Measurements from ENCODE around the gene PRH2.

The PRH2 gene

DNA sequence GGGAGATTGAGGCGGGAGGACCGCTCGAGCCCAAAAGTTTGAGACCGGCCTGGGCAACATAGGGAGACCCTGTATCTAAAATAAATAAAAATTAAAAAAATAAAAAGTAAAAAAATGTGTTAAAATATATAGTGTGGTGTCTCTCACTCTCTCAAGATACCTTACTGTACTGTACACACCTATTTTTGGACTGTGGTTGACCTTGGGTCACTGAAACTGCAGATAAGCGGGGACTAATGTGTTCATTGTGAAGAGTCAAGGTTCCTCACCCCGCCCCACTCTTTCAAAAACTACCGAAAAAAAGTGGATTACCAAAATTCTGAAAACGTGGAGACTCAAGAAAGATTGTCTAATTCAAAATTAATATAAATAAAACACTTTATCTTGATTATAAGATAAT, 18.7 kb upstream of the PRH2 start:
- Histone ChIP-seq H3K4me3 (ENCODE audit: low read length in 2 of 2) (no peak overlapping the region), H3K27ac (ENCODE audit: low read depth in 2 of 2, low read length in 2 of 2) (no peak overlapping the region), H3K27me3 (ENCODE audit: control insufficient read depth in 2 of 2, insufficient read depth in 2 of 2, low read length in 2 of 2) (no peaks in the 10 kb centered on the region), H3K9me3 (ENCODE audit: control insufficient read depth in 2 of 2, low read length in 2 of 2) (no peaks in the 10 kb centered on the region), H3K36me3 (ENCODE audit: control insufficient read depth in 2 of 2, insufficient read depth in 2 of 2, low read length in 2 of 2) (no peaks in the 10 kb centered on the region), H3K4me1 (ENCODE audit: control insufficient read depth in 2 of 2, insufficient read depth in 2 of 2, low read length in 2 of 2) (no peaks in the 10 kb centered on the region), H3K9ac (ENCODE audit: low read depth in 1 of 2, low read length in 2 of 2) (no peak overlapping the region)

DNA sequence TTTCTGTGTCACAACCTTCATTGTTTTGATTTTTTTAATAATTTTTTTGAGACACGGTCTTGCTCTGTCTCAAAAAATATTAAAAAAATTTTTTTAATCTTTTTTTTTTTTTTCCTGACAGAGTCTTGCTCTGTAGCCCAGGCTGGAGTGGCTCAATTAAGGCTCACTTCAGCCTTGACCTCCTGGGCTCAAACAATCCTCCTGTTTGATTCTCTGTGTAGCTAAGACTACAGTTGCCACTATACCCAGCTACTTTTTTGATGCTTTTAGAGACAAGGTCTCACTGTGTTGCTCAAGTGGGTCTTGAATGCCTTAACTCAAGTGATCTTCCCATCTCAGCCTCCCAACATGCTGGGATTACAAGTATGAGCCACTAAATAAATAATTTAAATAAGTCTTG, 9.2 kb upstream of the PRH2 start:
- no peaks in the 10 kb centered on the region for H3K4me1 ChIP-seq (ENCODE audit: control insufficient read depth in 2 of 2, insufficient read depth in 2 of 2, low read length in 2 of 2)
- no peaks in the 10 kb centered on the region for H3K36me3 ChIP-seq (ENCODE audit: control insufficient read depth in 2 of 2, insufficient read depth in 2 of 2, low read length in 2 of 2)
- no peak overlapping the region for H3K4me3 ChIP-seq (ENCODE audit: low read length in 2 of 2)
- H3K9ac ChIP-seq (ENCODE audit: low read depth in 1 of 2, low read length in 2 of 2) = no peak overlapping the region
- no peaks in the 10 kb centered on the region for H3K27me3 ChIP-seq (ENCODE audit: control insufficient read depth in 2 of 2, insufficient read depth in 2 of 2, low read length in 2 of 2)
- H3K9me3 ChIP-seq (ENCODE audit: control insufficient read depth in 2 of 2, low read length in 2 of 2) = no peaks in the 10 kb centered on the region
- no peak overlapping the region for H3K27ac ChIP-seq (ENCODE audit: low read depth in 2 of 2, low read length in 2 of 2)

DNA sequence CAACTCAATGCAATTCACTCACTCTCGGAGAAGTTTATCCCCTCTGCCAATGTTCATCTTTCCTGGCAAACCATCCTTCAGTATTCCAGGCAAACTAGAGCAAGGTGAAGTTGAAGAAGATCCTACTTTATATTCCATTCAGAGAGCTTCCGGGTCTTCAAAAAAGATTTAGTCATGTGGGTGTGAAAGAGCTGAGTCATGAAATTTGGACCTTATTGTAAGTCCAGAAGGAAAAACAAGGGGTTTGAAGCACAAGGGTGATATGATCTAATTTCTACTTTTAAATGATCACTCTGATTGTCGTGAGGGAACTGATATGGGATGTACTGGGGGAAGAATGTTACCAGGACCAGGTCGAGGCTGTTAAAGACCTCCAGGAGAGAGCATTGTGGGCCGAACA, 2.8 kb upstream of the PRH2 start:
- Histone ChIP-seq H3K9ac (ENCODE audit: low read depth in 1 of 2, low read length in 2 of 2) (no peak overlapping the region), H3K27me3 (ENCODE audit: control insufficient read depth in 2 of 2, insufficient read depth in 2 of 2, low read length in 2 of 2) (no peaks in the 10 kb centered on the region), H3K27ac (ENCODE audit: low read depth in 2 of 2, low read length in 2 of 2) (no peak overlapping the region), H3K9me3 (ENCODE audit: control insufficient read depth in 2 of 2, low read length in 2 of 2) (no peaks in the 10 kb centered on the region), H3K4me1 (ENCODE audit: control insufficient read depth in 2 of 2, insufficient read depth in 2 of 2, low read length in 2 of 2) (no peaks in the 10 kb centered on the region), H3K36me3 (ENCODE audit: control insufficient read depth in 2 of 2, insufficient read depth in 2 of 2, low read length in 2 of 2) (no peaks in the 10 kb centered on the region), H3K4me3 (ENCODE audit: low read length in 2 of 2) (no peak overlapping the region)

DNA sequence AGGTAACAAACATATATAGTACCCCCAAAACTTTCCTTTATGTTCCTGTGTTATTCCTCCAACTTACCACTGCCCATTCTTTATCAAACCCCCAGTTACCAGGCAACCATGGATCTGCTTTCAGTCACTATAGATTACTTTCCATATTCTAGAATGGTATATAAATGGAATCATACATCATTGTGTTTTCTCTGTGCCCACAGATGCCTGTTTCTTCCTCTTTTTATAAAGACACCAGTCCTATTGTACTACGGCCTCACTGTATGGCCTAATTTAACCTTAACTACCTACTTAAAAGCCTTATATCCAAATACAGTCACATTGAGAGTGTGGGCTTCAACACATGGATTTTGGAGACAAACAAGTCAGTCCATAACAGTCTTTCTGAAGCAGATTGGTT, 7.5 kb downstream of the PRH2 start:
- Histone ChIP-seq H3K4me3 (ENCODE audit: low read length in 2 of 2) (no peak overlapping the region), H3K9me3 (ENCODE audit: control insufficient read depth in 2 of 2, low read length in 2 of 2) (no peaks in the 10 kb centered on the region), H3K36me3 (ENCODE audit: control insufficient read depth in 2 of 2, insufficient read depth in 2 of 2, low read length in 2 of 2) (no peaks in the 10 kb centered on the region), H3K27ac (ENCODE audit: low read depth in 2 of 2, low read length in 2 of 2) (no peak overlapping the region), H3K4me1 (ENCODE audit: control insufficient read depth in 2 of 2, insufficient read depth in 2 of 2, low read length in 2 of 2) (no peaks in the 10 kb centered on the region), H3K27me3 (ENCODE audit: control insufficient read depth in 2 of 2, insufficient read depth in 2 of 2, low read length in 2 of 2) (no peaks in the 10 kb centered on the region), H3K9ac (ENCODE audit: low read depth in 1 of 2, low read length in 2 of 2) (no peak overlapping the region)

DNA sequence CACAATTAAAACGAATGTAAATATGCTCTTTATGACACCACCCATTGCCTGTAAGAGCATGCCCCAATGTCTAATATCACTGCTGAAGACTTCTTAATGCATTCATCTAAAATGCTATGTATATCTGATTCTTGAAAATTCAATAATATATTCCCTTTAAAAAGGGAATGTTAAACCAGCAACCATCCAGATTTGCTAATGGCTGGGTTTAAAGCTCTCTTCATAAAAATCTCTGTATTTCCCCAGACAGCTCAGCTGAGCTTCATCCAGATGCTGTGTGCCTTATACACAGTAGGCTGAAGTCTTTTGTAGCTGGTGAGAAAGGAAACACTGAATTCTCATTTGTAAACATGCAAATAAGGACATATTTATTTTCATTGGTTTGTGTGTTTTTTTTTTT, 10.1 kb downstream of the PRH2 start, which contains the start of gene TAS2R14:
TSS of gene TAS2R14 (minus strand) at position 101 of the 400 bp plus-strand sequence. CDS start at position 45, 56 bp downstream.
- H3K4me1 ChIP-seq (ENCODE audit: control insufficient read depth in 2 of 2, insufficient read depth in 2 of 2, low read length in 2 of 2) = no peaks in the 10 kb centered on the region
- no peaks in the 10 kb centered on the region for H3K36me3 ChIP-seq (ENCODE audit: control insufficient read depth in 2 of 2, insufficient read depth in 2 of 2, low read length in 2 of 2)
- H3K9me3 ChIP-seq (ENCODE audit: control insufficient read depth in 2 of 2, low read length in 2 of 2) = no peaks in the 10 kb centered on the region
- H3K9ac ChIP-seq (ENCODE audit: low read depth in 1 of 2, low read length in 2 of 2) = no peak within 1 kb of the TSS
- no peak within 1 kb of the TSS for H3K27ac ChIP-seq (ENCODE audit: low read depth in 2 of 2, low read length in 2 of 2)
- no peak within 1 kb of the TSS for H3K4me3 ChIP-seq (ENCODE audit: low read length in 2 of 2)
- no peaks in the 10 kb centered on the region for H3K27me3 ChIP-seq (ENCODE audit: control insufficient read depth in 2 of 2, insufficient read depth in 2 of 2, low read length in 2 of 2)

DNA sequence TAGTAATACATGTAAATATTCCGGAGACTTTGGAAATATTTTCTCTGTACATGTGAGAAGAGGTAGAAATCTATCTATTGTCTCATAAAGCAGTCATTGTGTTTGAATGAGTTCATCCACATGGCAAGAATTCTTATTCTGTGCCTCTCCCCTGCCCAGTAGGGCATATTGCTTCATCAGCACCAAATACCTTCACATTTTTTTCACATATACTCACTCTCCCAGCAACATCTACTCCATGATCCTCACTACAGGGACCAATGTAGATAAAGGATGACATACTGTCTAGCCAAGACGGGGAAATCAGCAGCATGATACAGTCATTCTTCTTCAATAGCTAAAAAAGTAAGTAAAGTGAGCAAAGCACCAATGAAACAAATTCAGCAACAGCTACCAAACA, 11.4 kb downstream of the PRH2 start:
- Histone ChIP-seq H3K9ac (ENCODE audit: low read depth in 1 of 2, low read length in 2 of 2) (no peak overlapping the region), H3K36me3 (ENCODE audit: control insufficient read depth in 2 of 2, insufficient read depth in 2 of 2, low read length in 2 of 2) (no peaks in the 10 kb centered on the region), H3K27me3 (ENCODE audit: control insufficient read depth in 2 of 2, insufficient read depth in 2 of 2, low read length in 2 of 2) (no peaks in the 10 kb centered on the region), H3K4me1 (ENCODE audit: control insufficient read depth in 2 of 2, insufficient read depth in 2 of 2, low read length in 2 of 2) (no peaks in the 10 kb centered on the region), H3K9me3 (ENCODE audit: control insufficient read depth in 2 of 2, low read length in 2 of 2) (no peaks in the 10 kb centered on the region), H3K27ac (ENCODE audit: low read depth in 2 of 2, low read length in 2 of 2) (no peak overlapping the region), H3K4me3 (ENCODE audit: low read length in 2 of 2) (no peak overlapping the region)

DNA sequence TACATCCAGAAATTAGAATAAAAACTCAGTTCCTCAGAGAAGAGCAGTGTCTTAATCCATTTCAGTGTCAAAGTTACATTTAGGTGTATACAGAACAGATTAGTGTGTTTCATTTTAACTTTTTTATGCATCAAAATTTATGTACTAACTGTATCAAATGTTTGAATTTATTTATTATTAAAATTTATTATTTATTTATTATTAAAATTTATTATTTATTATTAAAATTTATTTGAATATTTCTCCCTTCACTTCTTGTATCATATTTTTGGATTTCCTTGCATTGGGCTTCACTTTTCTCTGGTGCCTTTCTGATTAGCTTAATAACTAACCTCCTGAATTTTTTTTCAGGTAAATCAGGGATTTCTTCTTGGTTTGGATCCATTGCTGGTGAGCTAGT, 12.3 kb downstream of the PRH2 start:
- Histone ChIP-seq H3K9me3 (ENCODE audit: control insufficient read depth in 2 of 2, low read length in 2 of 2) (no peaks in the 10 kb centered on the region), H3K27me3 (ENCODE audit: control insufficient read depth in 2 of 2, insufficient read depth in 2 of 2, low read length in 2 of 2) (no peaks in the 10 kb centered on the region), H3K9ac (ENCODE audit: low read depth in 1 of 2, low read length in 2 of 2) (no peak overlapping the region), H3K4me3 (ENCODE audit: low read length in 2 of 2) (no peak overlapping the region), H3K36me3 (ENCODE audit: control insufficient read depth in 2 of 2, insufficient read depth in 2 of 2, low read length in 2 of 2) (no peaks in the 10 kb centered on the region), H3K27ac (ENCODE audit: low read depth in 2 of 2, low read length in 2 of 2) (no peak overlapping the region), H3K4me1 (ENCODE audit: control insufficient read depth in 2 of 2, insufficient read depth in 2 of 2, low read length in 2 of 2) (no peaks in the 10 kb centered on the region)

DNA sequence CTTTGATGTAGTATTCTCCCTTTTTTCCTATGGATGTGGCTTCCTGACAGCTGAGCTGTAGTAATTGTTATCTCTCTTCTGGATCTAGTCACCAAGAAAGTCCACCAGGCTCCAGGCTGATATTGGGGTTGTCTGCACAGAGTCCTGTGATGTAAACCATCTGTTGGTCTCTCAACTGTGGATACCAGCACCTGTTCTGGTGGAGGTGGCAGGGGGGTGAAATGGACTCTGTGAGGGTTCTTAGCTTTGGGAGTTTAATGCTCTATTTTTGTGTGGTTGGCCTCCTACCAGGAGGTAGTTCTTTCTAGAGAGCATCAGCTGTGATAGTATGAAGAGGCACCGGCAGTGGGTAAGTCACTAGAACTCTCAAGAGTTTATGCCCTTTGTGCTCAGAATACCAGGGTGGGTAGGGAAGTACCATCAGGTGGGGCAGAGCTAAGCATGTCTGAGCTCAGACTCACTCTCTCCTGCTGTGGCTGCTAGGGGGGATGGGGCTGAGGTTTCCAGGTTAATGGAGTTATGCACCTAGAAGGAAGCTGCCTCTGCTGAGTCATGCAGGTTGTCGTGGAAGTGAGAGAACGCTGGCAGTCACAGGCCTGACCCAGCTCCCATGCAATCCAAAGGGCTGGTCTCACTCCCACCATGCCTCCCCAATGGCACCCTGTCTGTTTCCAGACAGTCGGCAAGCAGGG, 13.0 kb downstream of the PRH2 start:
- no peak overlapping the region for H3K9ac ChIP-seq (ENCODE audit: low read depth in 1 of 2, low read length in 2 of 2)
- H3K36me3 ChIP-seq (ENCODE audit: control insufficient read depth in 2 of 2, insufficient read depth in 2 of 2, low read length in 2 of 2) = no peaks in the 10 kb centered on the region
- H3K27me3 ChIP-seq (ENCODE audit: control insufficient read depth in 2 of 2, insufficient read depth in 2 of 2, low read length in 2 of 2) = no peaks in the 10 kb centered on the region
- no peak overlapping the region for H3K4me3 ChIP-seq (ENCODE audit: low read length in 2 of 2)
- no peak overlapping the region for H3K27ac ChIP-seq (ENCODE audit: low read depth in 2 of 2, low read length in 2 of 2)
- no peaks in the 10 kb centered on the region for H3K9me3 ChIP-seq (ENCODE audit: control insufficient read depth in 2 of 2, low read length in 2 of 2)
- H3K4me1 ChIP-seq (ENCODE audit: control insufficient read depth in 2 of 2, insufficient read depth in 2 of 2, low read length in 2 of 2) = no peaks in the 10 kb centered on the region

DNA sequence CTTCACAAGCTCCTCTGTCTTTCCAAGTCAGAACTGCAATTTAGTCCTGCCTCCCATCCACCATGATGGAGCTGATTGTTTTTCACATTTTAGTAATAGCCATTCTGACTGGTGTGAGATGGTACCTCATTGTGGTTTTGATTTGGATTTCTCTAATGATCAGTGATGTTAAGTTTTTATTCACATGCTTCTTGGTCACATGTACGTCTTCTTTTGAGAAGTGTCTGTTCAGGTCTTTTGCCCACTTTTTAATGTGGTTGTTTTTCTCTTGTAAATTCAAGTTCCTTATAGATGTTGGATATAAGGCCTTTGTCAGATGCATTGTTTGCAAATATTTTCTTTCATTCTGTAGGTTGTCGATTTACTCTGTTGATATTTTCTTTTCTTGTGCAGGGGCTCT, 14.1 kb downstream of the PRH2 start:
- H3K27me3 ChIP-seq (ENCODE audit: control insufficient read depth in 2 of 2, insufficient read depth in 2 of 2, low read length in 2 of 2) = no peaks in the 10 kb centered on the region
- H3K27ac ChIP-seq (ENCODE audit: low read depth in 2 of 2, low read length in 2 of 2) = no peak overlapping the region
- H3K36me3 ChIP-seq (ENCODE audit: control insufficient read depth in 2 of 2, insufficient read depth in 2 of 2, low read length in 2 of 2) = no peaks in the 10 kb centered on the region
- H3K4me1 ChIP-seq (ENCODE audit: control insufficient read depth in 2 of 2, insufficient read depth in 2 of 2, low read length in 2 of 2) = no peaks in the 10 kb centered on the region
- no peak overlapping the region for H3K4me3 ChIP-seq (ENCODE audit: low read length in 2 of 2)
- H3K9ac ChIP-seq (ENCODE audit: low read depth in 1 of 2, low read length in 2 of 2) = no peak overlapping the region
- H3K9me3 ChIP-seq (ENCODE audit: control insufficient read depth in 2 of 2, low read length in 2 of 2) = no peaks in the 10 kb centered on the region

DNA sequence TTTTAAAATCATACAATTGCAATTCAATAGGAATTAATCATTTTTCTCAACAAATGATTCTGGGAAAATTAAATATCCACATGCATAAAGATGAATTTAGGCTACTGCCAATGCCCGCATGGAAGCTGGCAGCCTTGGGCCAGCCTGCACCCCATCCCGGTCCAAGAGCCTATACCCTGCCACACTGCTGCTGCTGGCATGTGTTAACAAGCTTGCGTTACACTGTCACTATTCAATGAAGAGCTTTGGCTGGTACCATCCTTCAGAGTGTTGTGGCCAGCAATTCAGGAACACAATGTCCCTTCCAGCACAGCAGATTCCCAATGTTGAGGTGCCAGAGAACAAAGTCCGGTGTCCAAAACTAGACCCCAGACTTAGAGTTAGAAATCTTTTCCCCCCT, 23.6 kb downstream of the PRH2 start:
- peaks cover 0 to 3% of the 10 kb centered on the region in 2 donors for H3K36me3 ChIP-seq (ENCODE audit: control insufficient read depth in 2 of 2, insufficient read depth in 2 of 2, low read length in 2 of 2)
- H3K4me3 ChIP-seq (ENCODE audit: low read length in 2 of 2) = no peak overlapping the region
- no peaks in the 10 kb centered on the region for H3K9me3 ChIP-seq (ENCODE audit: control insufficient read depth in 2 of 2, low read length in 2 of 2)
- no peaks in the 10 kb centered on the region for H3K27me3 ChIP-seq (ENCODE audit: control insufficient read depth in 2 of 2, insufficient read depth in 2 of 2, low read length in 2 of 2)
- no peak overlapping the region for H3K9ac ChIP-seq (ENCODE audit: low read depth in 1 of 2, low read length in 2 of 2)
- H3K27ac ChIP-seq (ENCODE audit: low read depth in 2 of 2, low read length in 2 of 2) = no peak overlapping the region
- H3K4me1 ChIP-seq (ENCODE audit: control insufficient read depth in 2 of 2, insufficient read depth in 2 of 2, low read length in 2 of 2) = no peaks in the 10 kb centered on the region

DNA sequence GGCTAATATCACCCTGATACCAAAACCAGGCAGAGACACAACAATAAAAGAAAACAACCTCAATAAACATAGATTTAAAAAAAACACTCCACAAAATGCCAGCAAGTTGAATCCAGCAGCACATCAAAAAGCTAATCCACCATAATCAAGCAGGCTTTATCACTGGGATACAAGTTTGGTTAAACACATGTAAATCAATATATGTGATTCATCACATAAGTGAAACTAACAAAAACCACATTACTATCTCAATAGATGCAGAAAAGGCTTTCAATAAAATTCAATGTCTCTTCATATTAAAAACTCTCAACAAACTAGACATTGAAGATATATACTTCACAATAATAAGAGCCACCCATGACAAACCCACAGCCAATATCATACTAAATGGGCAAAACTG, 27.0 kb downstream of the PRH2 start:
- Histone ChIP-seq H3K9ac (ENCODE audit: low read depth in 1 of 2, low read length in 2 of 2) (no peak overlapping the region), H3K4me1 (ENCODE audit: control insufficient read depth in 2 of 2, insufficient read depth in 2 of 2, low read length in 2 of 2) (no peaks in the 10 kb centered on the region), H3K9me3 (ENCODE audit: control insufficient read depth in 2 of 2, low read length in 2 of 2) (no peaks in the 10 kb centered on the region)

More for the DNA sequence above, 27.0 kb downstream of the PRH2 start:
- H3K4me3 ChIP-seq (ENCODE audit: low read length in 2 of 2) = no peak overlapping the region
- H3K27ac ChIP-seq (ENCODE audit: low read depth in 2 of 2, low read length in 2 of 2) = no peak overlapping the region
- H3K27me3 ChIP-seq (ENCODE audit: control insufficient read depth in 2 of 2, insufficient read depth in 2 of 2, low read length in 2 of 2) = no peaks in the 10 kb centered on the region
- no peaks in the 10 kb centered on the region for H3K36me3 ChIP-seq (ENCODE audit: control insufficient read depth in 2 of 2, insufficient read depth in 2 of 2, low read length in 2 of 2)
